GF-D8 (cell line): ENCODE measurements around the gene SEH1L.

Experiments
- DNase-seq: peaks from one replicate; lab custom pipeline; 2025; lab: John Stamatoyannopoulos, UW

Gene SEH1L

DNA sequence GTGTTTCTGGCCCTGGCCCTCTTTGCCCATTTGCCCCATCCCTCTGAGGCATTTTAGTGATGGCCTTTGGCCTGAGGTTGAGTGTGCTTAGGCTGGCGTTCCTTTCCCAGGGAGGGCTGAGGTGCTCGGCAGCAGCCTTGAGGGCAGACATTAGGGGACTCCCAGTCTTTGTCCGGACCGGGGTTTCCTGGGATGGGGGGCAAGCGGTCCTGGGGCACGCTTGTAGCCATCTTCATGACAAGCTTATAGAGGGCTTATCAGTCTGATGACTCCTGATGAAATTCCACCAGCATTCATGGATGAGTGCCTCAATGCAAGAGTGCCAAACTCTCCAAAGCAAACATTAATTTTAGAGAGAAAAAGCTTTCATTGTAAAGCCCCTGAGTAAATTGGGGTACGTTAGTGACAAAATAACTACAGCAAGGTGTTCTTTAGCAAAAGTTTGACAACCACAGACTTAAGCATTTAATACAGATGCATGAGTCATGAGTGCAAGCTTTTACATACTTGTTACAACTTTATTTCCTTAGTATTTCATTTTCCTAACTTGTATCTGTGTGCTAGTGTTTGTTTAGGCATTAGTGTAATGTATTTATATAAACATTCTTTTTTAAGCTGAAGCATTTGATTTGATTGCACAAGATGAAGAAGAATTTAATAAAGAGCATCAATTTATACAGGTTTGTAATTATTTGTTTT lies 89.0 kb downstream of the SEH1L start:
- no peak for DNase-seq
